Measurements from ENCODE around the gene EMP2.

EMP2 gene

DNA sequence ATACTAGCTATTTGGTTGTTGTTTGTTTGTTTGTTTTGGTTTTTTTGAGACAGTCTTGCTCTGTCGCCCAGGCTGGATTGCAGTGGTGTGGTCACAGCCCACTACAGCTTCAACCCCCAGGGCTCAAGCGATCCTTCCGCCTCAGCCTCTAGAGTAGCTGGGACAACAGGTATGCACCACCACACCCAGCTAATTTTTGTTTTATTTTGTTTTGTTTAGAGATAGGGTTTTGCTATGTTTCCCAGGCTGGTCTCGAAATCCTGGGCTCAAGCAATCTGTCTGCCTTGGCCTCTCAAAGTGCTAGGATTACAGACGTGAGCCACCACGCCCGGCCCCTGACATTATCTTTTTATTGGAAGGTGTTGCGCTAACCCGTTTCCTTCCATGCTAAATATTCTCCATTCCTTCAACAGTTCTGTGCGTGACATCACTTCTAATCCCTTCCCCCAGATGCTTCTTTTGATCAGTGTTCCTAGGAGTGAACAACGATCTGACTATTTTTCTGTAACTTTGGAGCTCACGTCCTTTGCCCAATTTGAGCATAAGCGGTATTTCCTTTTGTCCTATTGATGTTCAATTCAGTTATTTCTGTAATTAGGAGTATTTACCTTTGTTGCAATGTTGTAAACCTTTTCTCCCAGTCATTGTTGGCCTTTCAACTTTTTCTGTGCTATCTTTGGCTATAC is 30.2 kb upstream of the EMP2 start:
- DNase-seq (ENCODE audit: low read depth in 1 of 2, low spot score in 1 of 2), result no peak

DNA sequence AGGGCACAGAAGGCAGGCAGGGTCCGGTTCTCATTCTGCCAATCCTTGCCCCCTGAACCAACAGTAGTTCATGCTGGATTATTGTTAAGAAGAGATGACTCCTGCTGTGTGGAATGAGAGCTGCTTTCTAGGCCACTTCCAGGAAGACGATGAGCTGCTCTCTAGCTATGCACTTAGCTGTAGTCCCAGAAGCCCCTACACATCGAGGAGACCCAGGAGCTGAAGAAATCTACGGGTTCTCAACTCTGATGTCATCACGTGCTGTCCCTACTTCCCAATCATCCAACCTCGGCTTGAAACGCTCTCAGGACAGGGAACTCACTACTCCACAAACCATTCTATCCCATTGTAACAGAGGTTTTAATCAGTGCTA is 29.0 kb upstream of the EMP2 start:
- no peak for DNase-seq (ENCODE audit: low read depth in 1 of 2, low spot score in 1 of 2)

DNA sequence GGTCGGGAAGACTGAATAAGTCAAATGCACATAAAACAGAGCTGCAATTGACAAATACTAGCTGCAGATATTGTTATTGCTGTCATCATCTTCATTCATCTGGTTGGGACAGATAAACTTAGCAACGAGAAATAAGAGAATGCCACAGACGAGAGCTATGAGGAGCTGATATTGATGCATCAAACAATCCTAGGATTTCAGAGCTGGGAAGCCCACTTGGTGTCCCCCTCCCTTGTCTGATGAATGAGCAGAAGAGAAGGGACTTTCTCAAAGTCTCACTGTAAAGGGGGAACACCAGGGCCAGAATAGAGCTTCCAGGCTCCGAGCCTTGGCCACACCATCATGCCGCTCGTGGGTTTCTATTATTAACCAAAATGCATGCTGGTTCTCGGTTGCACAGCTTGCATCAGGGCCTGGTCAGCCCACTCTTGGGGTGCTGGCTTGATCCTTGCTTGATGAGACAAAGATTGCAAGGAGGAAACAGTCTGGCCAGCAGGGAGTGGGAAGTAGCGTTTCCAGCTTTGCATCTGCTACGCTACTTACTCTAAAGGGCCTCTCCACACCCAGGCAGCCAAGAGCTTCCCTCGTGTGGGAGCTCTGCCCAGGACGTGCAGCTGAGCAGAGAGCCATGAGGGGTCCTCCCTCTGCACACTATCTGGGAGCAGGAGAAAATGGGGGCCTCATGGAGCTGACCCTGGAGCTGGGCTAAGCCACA is 28.4 kb upstream of the EMP2 start:
- DNase-seq (ENCODE audit: low read depth in 1 of 2, low spot score in 1 of 2), result no peak

DNA sequence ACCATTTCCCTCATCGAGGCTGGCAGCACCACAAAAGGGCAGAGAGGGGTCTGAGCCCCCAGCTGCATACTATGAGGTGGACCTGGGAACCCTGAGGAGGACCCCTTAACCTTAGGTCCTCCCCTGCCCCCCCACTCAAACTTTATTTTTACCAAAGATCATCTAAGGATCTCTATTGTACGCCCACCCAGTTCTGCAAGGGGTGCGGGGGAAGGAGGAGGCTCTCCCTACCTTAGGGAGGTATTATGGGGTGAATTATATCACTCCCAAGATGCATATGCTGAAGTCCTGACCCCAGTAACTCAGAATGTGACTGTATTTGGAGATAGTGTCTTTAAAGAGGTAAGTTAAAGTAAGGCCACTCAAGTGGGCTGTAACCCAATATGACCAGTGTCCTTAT is 26.8 kb upstream of the EMP2 start:
- DNase-seq (ENCODE audit: low read depth in 1 of 2, low spot score in 1 of 2), result no peak

DNA sequence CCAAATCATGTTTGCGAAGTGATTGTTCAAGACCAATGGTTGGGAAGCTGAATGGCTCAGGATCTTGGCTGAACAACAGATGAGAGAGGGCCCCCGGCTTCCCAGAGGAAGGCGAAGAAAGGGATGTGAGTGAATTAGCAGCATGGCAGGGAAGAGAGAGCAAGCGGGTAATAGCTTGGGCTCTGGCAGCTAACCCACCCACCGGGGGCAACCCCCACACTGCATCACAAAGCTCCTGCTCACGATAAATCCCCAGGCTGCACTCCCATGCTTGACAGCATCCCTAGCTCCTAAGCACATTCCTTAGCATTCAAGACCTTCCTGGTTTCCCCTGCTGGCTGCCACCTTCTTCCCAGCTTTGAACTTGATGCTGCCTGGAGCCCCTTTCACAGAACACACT is 26.2 kb upstream of the EMP2 start:
- DNase-seq (ENCODE audit: low read depth in 1 of 2, low spot score in 1 of 2), result no peak

DNA sequence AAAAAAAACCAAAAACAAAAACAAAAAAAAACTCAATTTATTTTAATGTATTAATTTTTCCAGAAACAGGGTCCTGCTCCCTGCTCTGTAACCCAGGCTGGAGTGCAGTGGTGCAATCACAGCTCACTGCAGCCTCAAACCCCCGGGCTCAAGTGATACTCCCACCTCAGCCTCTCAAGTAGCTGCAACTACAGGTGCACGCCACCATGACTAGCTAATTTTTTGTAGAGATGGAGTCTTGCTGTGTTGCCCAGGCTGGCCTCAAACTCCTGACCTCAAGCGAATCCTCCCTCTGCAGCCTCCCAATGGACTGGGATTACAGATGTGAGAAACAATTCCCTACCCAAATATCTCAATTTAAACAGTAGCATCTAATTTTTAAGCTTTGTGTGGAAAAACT is 25.2 kb upstream of the EMP2 start:
- no peak for DNase-seq (ENCODE audit: low read depth in 1 of 2, low spot score in 1 of 2)

DNA sequence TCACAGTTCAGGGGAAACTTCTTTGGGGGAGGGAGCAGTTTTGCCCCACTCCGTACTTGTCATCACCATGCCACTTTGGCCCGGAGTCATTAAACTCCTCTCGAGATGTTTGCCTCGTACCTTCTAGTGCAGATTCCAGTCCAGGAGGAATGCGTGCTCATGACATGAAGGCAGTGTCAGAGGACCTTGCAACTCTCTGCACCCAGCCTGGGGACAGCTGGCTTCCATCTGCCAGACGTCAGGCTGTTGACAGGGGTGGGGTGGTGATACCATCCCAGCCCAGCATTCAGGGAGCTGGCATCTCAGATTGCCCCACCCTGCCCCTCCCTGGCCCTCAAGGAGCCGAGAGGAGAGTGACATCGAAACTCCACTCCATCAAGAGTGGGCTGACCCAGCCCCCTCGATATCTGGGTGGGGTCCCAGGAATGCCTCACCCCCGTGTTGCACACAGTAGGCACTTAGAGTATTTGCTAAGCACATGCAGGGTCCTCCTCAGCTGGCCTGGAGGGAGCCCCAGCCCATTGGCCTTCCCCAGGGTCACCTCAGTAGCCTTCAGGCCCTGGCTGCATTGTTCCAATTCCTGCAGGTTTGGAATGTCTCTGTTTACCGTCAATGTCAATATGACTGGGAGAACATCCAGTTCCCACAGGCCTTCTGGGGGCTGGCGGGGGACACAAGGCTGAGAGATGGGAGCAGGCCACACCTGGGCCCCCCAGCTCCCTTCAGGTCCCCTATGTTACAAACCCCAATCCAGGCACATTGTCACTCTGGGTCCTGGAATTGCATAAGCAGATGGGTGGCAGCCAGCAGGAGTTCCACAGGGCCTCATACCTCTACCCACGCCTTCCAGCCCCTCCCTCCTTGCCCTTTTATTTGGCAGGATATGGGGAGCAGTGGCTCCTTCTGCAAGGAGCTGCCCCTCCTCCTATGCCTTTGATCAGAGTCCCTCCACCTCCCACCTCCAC is 21.3 kb upstream of the EMP2 start:
- DNase-seq (ENCODE audit: low read depth in 1 of 2, low spot score in 1 of 2), result no peak

DNA sequence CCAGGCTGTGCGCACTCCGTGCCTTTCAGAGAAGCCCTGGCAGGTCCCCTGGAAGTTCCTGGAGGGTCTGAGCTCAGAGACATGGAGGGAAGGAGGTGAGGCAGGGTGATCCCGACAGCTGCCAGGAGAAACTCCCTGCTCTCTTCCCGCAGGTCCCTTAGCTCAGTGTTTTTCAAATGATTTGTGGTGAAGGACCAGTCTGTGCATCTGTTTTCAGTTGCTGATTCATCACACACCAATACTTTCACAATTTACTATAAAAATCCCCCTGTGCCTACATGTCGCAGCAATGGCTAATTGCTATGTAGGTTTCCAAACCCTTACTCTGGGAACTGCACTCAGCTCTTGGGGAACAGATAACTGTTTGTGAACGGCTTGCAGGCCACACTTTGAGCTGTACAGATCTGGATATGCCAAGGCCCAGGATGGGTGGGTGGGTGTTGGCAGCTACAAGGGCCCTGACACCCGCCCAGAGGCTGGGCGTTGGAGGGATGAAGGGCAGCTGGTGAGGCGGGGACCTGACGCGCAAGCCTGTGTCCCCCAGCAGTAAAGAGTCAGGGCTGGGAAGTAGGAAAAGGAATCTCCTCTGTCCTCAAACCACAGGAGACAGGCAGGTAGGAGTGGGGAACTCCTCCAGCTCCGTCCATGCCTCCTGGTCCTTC is 20.5 kb upstream of the EMP2 start:
- DNase-seq (ENCODE audit: low read depth in 1 of 2, low spot score in 1 of 2), result no peak

DNA sequence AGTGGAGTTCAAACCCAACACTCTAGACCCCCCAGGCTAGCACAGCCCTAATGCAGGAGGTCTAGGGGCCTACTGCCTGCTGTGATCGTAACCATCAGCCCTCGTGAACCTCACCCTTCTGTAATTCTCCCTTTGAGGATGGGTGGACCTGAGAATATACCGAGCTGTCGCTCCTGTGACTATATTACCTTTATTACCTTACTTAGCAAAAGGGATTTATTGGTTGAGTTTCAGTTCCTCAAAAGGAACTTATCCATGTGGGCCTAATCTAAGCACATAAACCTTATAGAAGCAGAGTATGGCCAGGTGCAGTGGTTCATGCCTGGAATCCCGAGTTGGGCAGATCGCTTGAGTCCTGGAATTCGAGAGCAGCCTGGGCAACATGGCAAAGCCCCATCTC is 19.2 kb upstream of the EMP2 start:
- no peak for DNase-seq (ENCODE audit: low read depth in 1 of 2, low spot score in 1 of 2)

DNA sequence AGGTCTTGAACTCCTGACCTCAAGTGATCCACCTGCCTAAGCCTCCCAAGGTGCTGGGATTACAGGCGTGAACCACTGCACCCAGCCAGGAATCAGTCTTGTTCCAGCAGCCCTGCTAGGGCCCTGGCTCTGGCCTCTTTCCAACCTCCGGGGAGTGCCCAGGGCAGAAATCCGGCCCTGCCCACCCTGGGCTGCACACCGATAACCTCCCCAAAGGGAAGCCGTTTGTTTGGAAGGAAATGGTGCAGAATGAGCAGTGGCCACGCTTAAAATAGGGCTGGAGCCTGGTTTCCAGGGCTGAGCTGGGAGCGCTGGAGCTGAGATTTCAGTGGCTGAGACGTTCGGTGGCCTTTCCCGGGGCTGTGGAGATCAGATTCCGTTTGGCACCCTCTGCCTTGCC is 17.8 kb upstream of the EMP2 start:
- no peak for DNase-seq (ENCODE audit: low read depth in 1 of 2, low spot score in 1 of 2)

DNA sequence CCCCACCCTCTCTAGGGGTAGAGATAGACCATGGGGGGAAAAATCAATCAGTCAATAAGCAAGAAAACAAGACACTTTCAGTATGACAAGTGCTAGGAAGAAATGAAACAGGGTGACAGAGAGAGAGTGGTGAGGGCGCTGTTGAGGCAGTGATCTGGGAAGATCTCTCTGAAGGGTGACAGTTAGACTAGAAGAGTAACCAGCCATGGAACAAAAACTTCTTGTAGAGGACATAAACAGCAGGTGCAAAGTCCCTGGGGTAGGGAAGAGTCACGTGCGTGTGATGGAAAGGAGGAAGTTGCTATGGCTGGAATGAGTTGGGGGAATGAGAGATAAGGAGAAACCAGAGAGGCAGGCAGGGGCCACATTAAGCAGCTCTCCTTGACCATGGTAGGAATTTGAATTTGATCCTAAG is 16.8 kb upstream of the EMP2 start:
- no peak for DNase-seq (ENCODE audit: low read depth in 1 of 2, low spot score in 1 of 2)

DNA sequence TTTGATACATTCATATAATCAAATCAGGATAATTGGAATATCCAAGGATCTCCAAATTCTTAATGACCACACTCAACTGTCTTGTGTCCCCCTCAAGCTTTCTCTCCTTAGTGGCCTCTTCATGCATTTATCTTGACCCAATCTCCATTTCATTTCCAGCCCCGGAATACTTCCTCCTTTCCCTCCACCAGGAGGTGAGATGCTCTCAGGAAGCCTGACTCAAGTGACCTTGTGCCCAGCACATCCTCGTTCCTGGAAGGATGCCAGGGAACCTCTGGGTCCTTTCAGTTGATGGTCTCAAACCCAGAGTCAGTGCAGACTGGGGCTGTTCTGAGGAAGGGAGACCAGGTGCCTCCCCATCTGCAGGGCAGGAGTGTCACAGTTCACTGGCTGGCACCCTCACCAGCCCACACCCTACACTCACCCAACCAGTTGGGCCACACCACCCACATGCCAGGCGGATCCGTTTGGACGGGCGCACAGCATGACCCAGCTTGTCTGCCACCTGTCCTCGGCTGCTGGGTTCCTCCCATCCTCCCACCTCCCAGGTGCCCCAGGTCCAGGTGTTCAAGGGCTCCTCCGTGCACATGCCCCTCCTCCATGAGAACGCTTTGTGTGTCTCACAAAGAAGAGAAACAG is 14.0 kb upstream of the EMP2 start:
- no peak for DNase-seq (ENCODE audit: low read depth in 1 of 2, low spot score in 1 of 2)

DNA sequence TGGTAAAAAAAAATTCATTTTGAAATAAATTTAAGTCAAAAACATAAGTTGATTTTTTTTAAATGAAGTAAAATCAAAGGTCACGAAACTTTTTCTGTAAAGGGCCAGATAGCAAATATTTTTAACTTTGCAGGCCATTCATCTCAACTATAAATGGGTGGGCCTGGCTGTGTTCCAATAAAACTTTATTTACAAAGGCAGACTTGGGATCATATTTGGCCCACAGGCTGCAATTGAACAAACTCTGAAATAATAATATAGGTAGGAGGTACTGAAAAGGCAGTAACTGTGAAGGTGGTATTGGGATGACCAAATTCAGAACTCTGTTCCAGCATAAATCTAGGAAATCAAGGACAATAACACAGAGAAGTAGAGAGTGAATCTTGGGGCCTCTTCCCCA is 12.2 kb upstream of the EMP2 start:
- no peak for DNase-seq (ENCODE audit: low read depth in 1 of 2, low spot score in 1 of 2)

DNA sequence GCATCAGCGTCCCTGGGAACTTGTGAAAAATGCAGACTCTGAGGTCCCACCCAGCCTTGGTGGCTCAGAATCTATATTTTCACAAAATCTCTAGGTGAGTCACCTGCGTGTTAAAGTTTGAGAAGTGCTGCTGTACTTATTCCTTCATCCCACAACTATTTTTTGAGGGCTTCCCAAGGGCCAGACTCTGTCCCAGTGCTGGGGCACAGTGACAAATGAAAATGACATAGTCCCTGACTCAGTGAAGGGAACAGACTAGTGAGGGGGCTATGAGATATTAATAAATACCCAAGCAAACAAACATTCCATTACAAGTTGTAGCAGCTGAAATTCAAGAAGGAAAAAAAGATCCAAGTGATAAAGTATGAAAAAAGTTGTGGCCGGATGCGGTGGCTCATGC is 9.9 kb upstream of the EMP2 start:
- no peak for DNase-seq (ENCODE audit: low read depth in 1 of 2, low spot score in 1 of 2)

DNA sequence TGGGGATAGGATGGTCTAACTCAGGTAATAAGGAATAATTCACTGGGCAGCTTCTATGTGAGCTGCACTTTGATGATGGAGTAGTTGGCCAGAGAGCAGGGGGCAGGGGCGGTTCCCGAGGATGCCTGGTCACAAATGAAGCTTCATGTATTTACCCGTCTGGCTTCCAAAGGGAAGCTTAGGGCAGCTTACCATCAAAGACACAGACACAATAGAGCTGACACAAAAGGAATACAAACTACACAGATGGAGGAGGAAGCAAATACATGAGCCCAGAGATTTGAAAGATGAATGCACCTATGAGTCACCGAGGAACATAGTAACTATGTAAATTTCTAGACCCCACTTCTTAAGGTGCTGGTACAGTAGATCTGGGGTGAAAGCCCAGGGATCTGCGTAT is 8.7 kb upstream of the EMP2 start:
- no peak for DNase-seq (ENCODE audit: low read depth in 1 of 2, low spot score in 1 of 2)

DNA sequence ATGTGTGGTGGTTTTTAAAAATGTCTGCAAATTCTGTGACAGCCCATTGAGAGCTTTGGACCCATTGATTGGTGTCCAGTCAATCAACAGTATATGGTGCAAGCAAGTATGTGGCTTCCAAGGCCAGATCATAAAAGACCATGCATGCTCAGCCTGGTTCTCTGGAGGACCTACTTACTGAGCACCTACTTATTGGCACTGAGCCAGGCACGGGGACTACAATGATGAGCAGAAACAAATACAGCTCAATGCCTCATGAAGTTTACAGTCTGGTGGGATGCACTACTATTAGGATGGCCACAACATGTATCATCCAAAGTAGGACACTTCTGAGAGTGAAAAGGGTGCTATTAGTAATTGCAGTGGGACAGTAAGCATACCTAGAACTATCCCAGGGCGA is 7.2 kb upstream of the EMP2 start:
- DNase-seq (ENCODE audit: low read depth in 1 of 2, low spot score in 1 of 2), result no peak

DNA sequence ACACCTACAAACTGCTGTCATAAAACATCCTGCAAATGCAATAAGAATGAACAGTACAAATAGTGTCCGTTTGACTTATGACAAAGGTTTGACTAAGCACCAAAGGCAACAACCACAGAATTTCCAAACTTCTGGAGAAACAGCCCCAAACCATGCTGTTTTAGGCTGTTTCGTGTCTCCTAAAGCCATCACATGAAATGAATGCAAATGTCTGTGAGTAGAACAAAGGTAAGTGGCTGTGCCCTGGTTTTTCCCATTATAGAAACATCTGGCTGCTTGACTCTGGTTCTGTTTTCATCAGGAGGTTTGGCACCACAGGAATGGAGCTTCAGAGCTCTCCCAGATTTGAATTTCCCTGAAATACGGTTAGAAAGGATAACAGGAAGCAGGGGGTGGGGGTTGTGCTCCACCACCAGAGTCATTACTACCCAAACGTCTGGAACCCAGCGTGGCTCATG is 4.6 kb upstream of the EMP2 start:
- no peak for DNase-seq (ENCODE audit: low read depth in 1 of 2, low spot score in 1 of 2)

DNA sequence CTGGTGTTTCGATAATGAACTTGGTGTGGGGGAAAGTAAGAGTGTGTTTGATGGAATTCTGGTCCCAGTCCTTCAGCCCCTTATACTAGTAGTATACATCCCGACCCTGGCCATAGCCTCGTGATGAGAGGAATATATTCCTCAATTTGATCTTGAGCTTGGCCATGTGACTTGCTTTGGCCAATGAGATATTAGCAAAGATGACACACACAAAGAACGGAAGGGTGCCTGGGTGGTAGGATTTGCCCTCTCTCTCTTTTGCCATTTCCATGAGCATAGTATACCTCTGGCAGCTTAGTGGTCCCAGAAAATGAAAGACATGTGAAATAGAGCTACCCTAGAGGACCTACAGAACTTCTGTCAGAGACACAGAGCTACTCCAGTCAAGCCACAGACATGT is 2.9 kb upstream of the EMP2 start:
- no peak for DNase-seq (ENCODE audit: low read depth in 1 of 2, low spot score in 1 of 2)

DNA sequence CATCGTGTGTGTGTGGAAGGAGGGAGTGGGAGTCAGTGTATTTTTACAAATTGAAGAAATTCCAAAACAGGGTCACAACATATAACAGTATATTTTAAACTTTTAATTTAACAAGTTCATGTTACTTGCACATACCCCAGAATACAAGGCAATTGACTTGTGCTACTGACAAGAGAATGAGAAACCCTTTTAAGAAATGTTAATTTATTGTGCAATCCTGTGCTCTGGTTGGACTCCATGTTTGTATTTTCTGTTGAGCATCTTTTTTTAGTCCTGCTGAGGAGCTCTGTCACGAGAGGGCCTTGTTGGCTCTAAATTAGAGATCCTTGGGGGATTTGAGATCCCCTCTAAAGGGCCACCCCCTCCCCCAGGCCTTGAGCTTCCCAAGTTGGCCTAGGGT is 1.1 kb upstream of the EMP2 start:
- no peak for DNase-seq (ENCODE audit: low read depth in 1 of 2, low spot score in 1 of 2)

DNA sequence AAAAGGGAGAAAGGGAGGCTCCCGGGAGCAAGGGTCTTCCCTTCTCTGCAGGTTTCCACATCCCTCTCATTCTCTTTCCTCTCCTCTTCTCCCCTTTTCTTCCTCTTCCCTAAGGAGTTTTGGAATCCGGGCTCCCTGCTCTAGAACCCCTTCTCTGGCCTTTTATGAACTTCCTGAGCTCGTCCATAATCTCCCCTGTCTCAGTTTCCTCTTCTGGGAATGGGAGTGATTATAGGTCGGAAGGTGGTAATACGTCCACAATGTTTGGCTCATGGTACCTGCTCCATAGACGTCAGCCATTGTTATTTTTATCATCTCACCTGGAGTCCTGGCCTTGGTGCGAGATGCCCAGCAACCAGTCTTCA is 467 bp upstream of the EMP2 start:
- no peak for DNase-seq (ENCODE audit: low read depth in 1 of 2, low spot score in 1 of 2)

DNA sequence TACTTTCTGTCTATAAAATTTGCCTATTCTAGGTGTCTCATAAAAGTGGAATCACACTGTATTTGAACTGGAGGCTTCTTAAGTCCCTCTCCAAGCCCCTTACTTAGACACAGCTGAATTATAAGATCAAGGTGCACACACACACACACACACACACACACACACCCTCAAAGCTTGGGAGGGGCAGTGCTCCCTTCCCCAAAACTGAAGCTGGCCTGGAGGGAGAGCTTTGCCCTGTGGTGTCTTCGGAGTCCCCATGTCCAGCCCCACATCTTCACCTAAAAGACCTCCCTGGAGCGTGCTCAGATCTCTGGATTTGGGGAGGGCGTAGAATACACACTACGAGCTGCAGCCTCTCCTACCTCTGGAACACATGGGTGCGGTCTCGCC is 828 bp downstream of the EMP2 start:
- DNase-seq (ENCODE audit: low read depth in 1 of 2, low spot score in 1 of 2), result no peak
